GM19452 (cell line): ENCODE measurements around the gene HLA-DMA.

Experiments used
- ATAC-seq: cut with Tn5 transposase; IDR thresholded peaks from one replicate; pipeline ENCODE4 v1.9.1; 2021; ENCODE audit not compliant: unreplicated experiment

HLA-DMA gene

DNA sequence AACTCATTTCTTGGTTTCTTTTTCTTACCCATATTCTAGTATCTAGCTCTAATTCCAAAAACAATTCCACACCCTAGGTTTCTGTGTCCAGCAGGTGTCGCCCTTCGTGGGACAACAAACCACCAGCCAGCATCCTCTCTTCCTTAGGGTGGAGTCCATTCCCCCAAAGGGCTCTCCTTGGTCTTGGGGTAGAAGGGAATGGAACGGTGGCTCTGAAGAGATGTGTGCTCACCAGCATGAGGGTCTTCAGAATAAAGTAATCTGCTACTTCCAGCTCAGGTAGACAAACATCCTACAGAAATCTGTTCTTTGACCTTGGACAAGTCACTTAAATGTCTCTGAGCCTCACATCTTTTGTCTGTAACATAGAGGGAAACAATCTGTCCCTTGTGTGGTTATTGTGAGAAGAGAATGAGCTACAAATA is 19.2 kb downstream of the HLA-DMA start:
- no peak for ATAC-seq

- ATAC-seq, result no peak
Observed at GRCh38 chr6:32932132-32932868, 20.6 kb downstream of the HLA-DMA start.

GRCh38 chr6:32931211-32931610 is 21.7 kb downstream of the HLA-DMA start:
- ATAC-seq, result no peak

DNA sequence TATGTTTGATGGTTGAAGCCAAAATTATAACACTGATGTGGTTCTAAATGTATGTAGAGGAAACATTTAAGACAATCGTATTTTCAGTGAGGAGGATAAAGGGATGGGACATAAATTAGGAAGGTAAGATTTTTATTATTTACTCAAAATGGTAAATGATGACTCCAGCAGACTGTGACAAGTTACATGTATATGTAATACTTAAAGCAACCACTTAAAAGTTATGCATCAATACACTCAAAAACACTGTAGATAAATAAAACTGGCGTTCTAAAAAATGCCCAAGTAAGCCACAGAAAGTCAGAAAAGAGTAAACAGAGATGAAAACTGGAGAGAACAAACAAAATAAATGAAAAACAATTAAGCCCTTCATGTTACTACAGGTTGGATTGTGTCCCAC is 30.8 kb downstream of the HLA-DMA start:
- ATAC-seq, result no peak

- no peak for ATAC-seq
Observed at GRCh38 chr6:32920715-32921114, 32.2 kb downstream of the HLA-DMA start.

DNA sequence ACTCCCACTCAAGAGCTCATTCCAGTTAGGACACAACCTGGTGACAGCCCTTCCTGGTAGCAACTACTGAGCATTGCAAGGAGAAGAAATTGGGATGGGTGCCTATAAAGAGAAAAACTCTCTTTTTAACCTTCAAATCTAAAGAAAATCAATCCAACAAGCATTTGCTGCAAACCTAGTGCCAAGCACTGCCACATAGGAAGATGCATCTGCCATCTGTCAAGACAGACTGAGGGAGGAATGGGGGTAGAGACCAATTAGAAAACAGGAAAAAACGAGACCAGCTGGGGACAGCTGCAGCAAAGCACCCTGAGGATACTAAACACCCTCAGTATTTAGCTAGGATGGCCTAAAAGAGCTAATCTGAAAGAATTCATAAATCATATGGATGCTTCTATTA is 39.9 kb downstream of the HLA-DMA start:
- ATAC-seq, result no peak

GRCh38 chr6:32908897-32909296 is 44.0 kb downstream of the HLA-DMA start:
- ATAC-seq, result no peak

DNA sequence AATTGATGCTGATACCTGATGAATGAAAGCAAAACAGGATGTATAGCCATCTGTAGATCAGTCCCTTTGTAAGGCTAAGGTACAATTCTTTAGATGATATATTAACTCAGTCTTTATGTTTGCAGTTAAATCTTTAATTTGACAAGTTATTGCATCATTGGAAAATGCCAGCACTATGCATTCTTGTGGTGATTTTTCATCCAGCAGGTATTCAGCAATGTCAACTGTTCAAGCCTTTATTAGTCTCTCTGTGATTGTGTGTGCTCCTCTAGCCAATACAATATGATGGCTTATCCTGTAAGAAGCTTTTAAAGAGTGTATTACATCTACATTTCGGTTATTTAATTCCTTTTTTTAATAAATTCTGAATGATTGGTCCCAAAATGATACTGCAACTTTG is 46.4 kb downstream of the HLA-DMA start:
- no peak for ATAC-seq

DNA sequence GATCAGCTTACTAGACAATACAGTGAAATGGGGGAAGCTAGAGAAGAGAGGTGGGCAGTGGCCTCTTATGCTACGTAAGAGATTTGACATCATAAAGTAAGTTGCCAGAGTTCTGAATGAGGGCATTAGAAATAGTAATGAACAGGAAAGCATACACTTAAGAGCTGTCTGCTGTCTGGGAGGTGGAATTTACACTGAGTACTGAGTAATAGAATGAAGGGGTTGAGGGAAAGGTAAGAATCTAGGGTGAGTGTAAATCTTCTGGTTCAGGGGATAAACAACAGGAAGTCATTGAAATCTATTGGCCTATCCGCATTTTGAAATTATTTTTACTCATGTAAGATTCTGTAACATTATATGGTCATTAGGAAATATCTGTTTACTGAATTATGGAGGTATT is 47.8 kb downstream of the HLA-DMA start:
- no peak for ATAC-seq

GRCh38 chr6:32903952-32904351 is 48.9 kb downstream of the HLA-DMA start:
- ATAC-seq, result no peak
